GM23338 (cell line): ENCODE results near the gene MYO19.

Experiments used
- ETS1 ChIP-seq: IDR thresholded peaks from 2 replicates; pipeline ENCODE4 v1.6.1; 2016; ENCODE audit warnings: antibody characterized with exemption
- EZH2 ChIP-seq: fragments of 200-600 bp; sonication (generic); IDR thresholded peaks from one replicate; pipeline ENCODE4 v1.8.0; 2017; ENCODE audit warnings: antibody characterized with exemption, mild to moderate bottlenecking, low read depth; ENCODE audit not compliant: unreplicated experiment
- EZH2phosphoT487 ChIP-seq: fragments of 200-600 bp; sonication (generic); IDR thresholded peaks from one replicate; pipeline ENCODE4 v1.8.1; 2018; ENCODE audit warnings: antibody characterized with exemption; ENCODE audit not compliant: unreplicated experiment
- JUNB ChIP-seq: IDR thresholded peaks from one replicate; pipeline ENCODE4 v1.6.1; 2016; ENCODE audit warnings: antibody characterized with exemption; ENCODE audit not compliant: unreplicated experiment
- NANOG ChIP-seq: IDR thresholded peaks from 2 replicates; pipeline ENCODE4 v1.6.1; 2016; ENCODE audit warnings: antibody characterized with exemption, borderline replicate concordance
- POLR2AphosphoS5 ChIP-seq: IDR thresholded peaks from 2 replicates; pipeline ENCODE4 v1.6.1; 2016; ENCODE audit warnings: antibody characterized with exemption, low read depth
- STAT1 ChIP-seq: IDR thresholded peaks from one replicate; pipeline ENCODE4 v1.6.1; 2016; ENCODE audit warnings: antibody characterized with exemption; ENCODE audit not compliant: unreplicated experiment
- ZNF331 ChIP-seq: fragments of 250-450 bp; sonication (Bioruptor Pico); IDR thresholded peaks from 2 replicates; pipeline ENCODE4 v1.5.0; 2020; ENCODE audit warnings: low read depth, mild to moderate bottlenecking, moderate library complexity
- TF ChIP-seq, protein P1 (sequence below), 2 experiments: fragments of 200-600 bp in 1 of 2; sonication (generic) in 1 of 2; conservative IDR thresholded peaks; 2 replicates each; pipeline versions ENCODE4 v1.5.1 to v1.6.1; 2016 to 2017; ENCODE audit warnings: antibody characterized with exemption in 2 of 2, low read depth in 2 of 2, mild to moderate bottlenecking in 2 of 2, moderate library complexity in 1 of 2
- TF ChIP-seq, protein P2 (sequence below): IDR thresholded peaks from one replicate; pipeline ENCODE4 v1.6.1; 2018; ENCODE audit warnings: antibody characterized with exemption; ENCODE audit not compliant: unreplicated experiment

GRCh38 chr17:36511216-36511615, 23.5 kb downstream of the MYO19 start:
- TF ChIP-seq POLR2AphosphoS5 (no peak), EZH2 (no peak), ZNF331 (no peak), EZH2phosphoT487 (no peak), ETS1 (no peak), NANOG (no peak), STAT1 (no peak), JUNB (no peak)
- TF ChIP-seq, protein P1, sequence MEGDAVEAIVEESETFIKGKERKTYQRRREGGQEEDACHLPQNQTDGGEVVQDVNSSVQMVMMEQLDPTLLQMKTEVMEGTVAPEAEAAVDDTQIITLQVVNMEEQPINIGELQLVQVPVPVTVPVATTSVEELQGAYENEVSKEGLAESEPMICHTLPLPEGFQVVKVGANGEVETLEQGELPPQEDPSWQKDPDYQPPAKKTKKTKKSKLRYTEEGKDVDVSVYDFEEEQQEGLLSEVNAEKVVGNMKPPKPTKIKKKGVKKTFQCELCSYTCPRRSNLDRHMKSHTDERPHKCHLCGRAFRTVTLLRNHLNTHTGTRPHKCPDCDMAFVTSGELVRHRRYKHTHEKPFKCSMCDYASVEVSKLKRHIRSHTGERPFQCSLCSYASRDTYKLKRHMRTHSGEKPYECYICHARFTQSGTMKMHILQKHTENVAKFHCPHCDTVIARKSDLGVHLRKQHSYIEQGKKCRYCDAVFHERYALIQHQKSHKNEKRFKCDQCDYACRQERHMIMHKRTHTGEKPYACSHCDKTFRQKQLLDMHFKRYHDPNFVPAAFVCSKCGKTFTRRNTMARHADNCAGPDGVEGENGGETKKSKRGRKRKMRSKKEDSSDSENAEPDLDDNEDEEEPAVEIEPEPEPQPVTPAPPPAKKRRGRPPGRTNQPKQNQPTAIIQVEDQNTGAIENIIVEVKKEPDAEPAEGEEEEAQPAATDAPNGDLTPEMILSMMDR (conservative IDR thresholded peaks at IDR 0.05; ENCODE audit: low read depth in 2 of 2) = no peak
- TF ChIP-seq, protein P2, sequence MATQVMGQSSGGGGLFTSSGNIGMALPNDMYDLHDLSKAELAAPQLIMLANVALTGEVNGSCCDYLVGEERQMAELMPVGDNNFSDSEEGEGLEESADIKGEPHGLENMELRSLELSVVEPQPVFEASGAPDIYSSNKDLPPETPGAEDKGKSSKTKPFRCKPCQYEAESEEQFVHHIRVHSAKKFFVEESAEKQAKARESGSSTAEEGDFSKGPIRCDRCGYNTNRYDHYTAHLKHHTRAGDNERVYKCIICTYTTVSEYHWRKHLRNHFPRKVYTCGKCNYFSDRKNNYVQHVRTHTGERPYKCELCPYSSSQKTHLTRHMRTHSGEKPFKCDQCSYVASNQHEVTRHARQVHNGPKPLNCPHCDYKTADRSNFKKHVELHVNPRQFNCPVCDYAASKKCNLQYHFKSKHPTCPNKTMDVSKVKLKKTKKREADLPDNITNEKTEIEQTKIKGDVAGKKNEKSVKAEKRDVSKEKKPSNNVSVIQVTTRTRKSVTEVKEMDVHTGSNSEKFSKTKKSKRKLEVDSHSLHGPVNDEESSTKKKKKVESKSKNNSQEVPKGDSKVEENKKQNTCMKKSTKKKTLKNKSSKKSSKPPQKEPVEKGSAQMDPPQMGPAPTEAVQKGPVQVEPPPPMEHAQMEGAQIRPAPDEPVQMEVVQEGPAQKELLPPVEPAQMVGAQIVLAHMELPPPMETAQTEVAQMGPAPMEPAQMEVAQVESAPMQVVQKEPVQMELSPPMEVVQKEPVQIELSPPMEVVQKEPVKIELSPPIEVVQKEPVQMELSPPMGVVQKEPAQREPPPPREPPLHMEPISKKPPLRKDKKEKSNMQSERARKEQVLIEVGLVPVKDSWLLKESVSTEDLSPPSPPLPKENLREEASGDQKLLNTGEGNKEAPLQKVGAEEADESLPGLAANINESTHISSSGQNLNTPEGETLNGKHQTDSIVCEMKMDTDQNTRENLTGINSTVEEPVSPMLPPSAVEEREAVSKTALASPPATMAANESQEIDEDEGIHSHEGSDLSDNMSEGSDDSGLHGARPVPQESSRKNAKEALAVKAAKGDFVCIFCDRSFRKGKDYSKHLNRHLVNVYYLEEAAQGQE = no peak
